ENCODE measurements around the gene TMEM51.
A peak's percentile ranks its signal among the peaks of the same experiment; 100 is the strongest.

Gene TMEM51

GRCh38 chr1:15222653-15223303, 69.2 kb downstream of the TMEM51 start:
- DNase-seq, result no peak

- DNase-seq, result no peak
These were observed 70.8 kb downstream of the TMEM51 start for GRCh38 chr1:15224259-15224869.

- DNase-seq, result no peak
These were observed 71.4 kb downstream of the TMEM51 start for GRCh38 chr1:15224974-15225373.

GRCh38 chr1:15225461-15225860, 71.9 kb downstream of the TMEM51 start:
- DNase-seq, result no peak

- no peak for DNase-seq
These were observed 73.1 kb downstream of the TMEM51 start for GRCh38 chr1:15226388-15227255.

GRCh38 chr1:15229707-15230131, 76.2 kb downstream of the TMEM51 start:
- no peak for DNase-seq

- peak; percentile 37 for DNase-seq
These were observed 78.2 kb downstream of the TMEM51 start for GRCh38 chr1:15231714-15232201.

- no peak for DNase-seq
These were observed 80.1 kb downstream of the TMEM51 start for GRCh38 chr1:15233689-15234088.

- no peak for DNase-seq
These were observed 82.8 kb downstream of the TMEM51 start for GRCh38 chr1:15236321-15236721.

GRCh38 chr1:15236746-15237145, 83.2 kb downstream of the TMEM51 start:
- no peak for DNase-seq

GRCh38 chr1:15238789-15239188, 85.2 kb downstream of the TMEM51 start:
- no peak for DNase-seq

GRCh38 chr1:15242766-15243165, 89.2 kb downstream of the TMEM51 start:
- DNase-seq, result no peak

- no peak for DNase-seq
These were observed 89.9 kb downstream of the TMEM51 start for GRCh38 chr1:15243275-15244043.

GRCh38 chr1:15244813-15245212, 91.3 kb downstream of the TMEM51 start:
- no peak for DNase-seq

- DNase-seq, result no peak
These were observed 92.2 kb downstream of the TMEM51 start for GRCh38 chr1:15245593-15246360.

- peak; percentile 44 for DNase-seq
These were observed 93.5 kb downstream of the TMEM51 start, which contains the start of gene FHAD1 for GRCh38 chr1:15246960-15247614. Gene FHAD1, plus strand, starts transcription at chr1:15247223. Its CDS starts 4,562 bp downstream, at chr1:15251785.

GRCh38 chr1:15248216-15248615, 94.7 kb downstream of the TMEM51 start:
- DNase-seq, result no peak

GRCh38 chr1:15249081-15249480, 95.5 kb downstream of the TMEM51 start:
- DNase-seq, result peak; percentile 67

- no peak for DNase-seq
These were observed 98.6 kb downstream of the TMEM51 start for GRCh38 chr1:15251857-15252835.

- no peak for DNase-seq
These were observed 101.0 kb downstream of the TMEM51 start for GRCh38 chr1:15254559-15254958.
